Sigmoid colon (tissue), 7 donors: ENCODE results near the gene MIEF1. TPM values are rescaled to one million over a fixed set of nuclear protein-coding genes. Genes with fewer than 3 reads are reported as not detected.

ENCODE experiments used
- DNase-seq: peaks from one replicate; pipeline ENCODE4 v3.0.0-alpha.2; 2019
- H3K27ac ChIP-seq, 4 donors: fragments of 200-600 bp; sonication (generic); one replicate each; pipeline ENCODE4 v1.5.1; 2016 to 2019; ENCODE audit warnings: mild to moderate bottlenecking in 1 of 4
- H3K27me3 ChIP-seq, 3 donors: fragments of 200-600 bp; sonication (generic); one replicate each; pipeline ENCODE4 v1.5.1; 2019; ENCODE audit warnings: mild to moderate bottlenecking in 1 of 3
- H3K36me3 ChIP-seq, 4 donors: fragments of 200-600 bp; sonication (generic); one replicate each; pipeline ENCODE4 v1.5.1; 2016 to 2019
- H3K4me1 ChIP-seq, 4 donors: fragments of 200-600 bp; sonication (generic); one replicate each; pipeline ENCODE4 v1.5.1; 2017 to 2019
- H3K4me3 ChIP-seq, 4 donors: fragments of 200-600 bp; sonication (generic); one replicate each; pipeline ENCODE4 v1.5.1; 2017 to 2019; ENCODE audit warnings: mild to moderate bottlenecking in 2 of 4, moderate library complexity in 1 of 4
- H3K9me3 ChIP-seq, 4 donors: fragments of 200-600 bp in 3 of 4; sonication (generic) in 3 of 4; one replicate each; pipeline versions ENCODE4 v1.5.1 to v1.6.1; 2013 to 2019
- CTCF ChIP-seq, 4 experiments: fragments of 450-650 bp in 3 of 4; fragments of 200-600 bp in 1 of 4; IDR thresholded peaks; one replicate each; pipeline ENCODE4 v1.5.1; 2016 to 2019; ENCODE audit warnings: antibody characterized with exemption in 4 of 4, mild to moderate bottlenecking in 3 of 4, moderate library complexity in 2 of 4
- EP300 ChIP-seq, 4 donors: sonication (generic); formaldehyde crosslinking; IDR thresholded peaks; one replicate each; pipeline ENCODE4 v1.6.1; 2017; ENCODE audit warnings: antibody characterized with exemption in 4 of 4
- POLR2A ChIP-seq, 2 donors: fragments of 450-650 bp; IDR thresholded peaks; one replicate each; pipeline ENCODE4 v1.6.1; 2016; ENCODE audit warnings: antibody characterized with exemption in 2 of 2, mild to moderate bottlenecking in 2 of 2, moderate library complexity in 2 of 2
- POLR2AphosphoS5 ChIP-seq, 4 donors: sonication (generic); formaldehyde crosslinking; IDR thresholded peaks; one replicate each; pipeline ENCODE4 v1.6.1; 2017; ENCODE audit warnings: antibody characterized with exemption in 4 of 4
- WGBS, 2 donors: extraction: QIAGEN DNeasy Blood & Tissue Kit; methylation state at CpG; one replicate each; pipeline ENCODE4 v1.1.7; 2013; 5-methylcytosine and 5-hydroxymethylcytosine counted together
- intact Hi-C: fragments of 100-400 bp; cut with DNase I; formaldehyde crosslinking; loops from one replicate; pipeline ENCODE4 v1.15.1; 2023
- polyA plus RNA-seq, 3 donors: library from polyadenylated mRNA; stranded (reverse); fragments of 200-250 nt; gene quantifications; one replicate each; pipeline ENCODE4 v1.2.3, GENCODE V29; 2013
- total RNA-seq, 4 donors: library from RNA; depleted of rRNA; stranded (reverse); fragments of >200 nt; gene quantifications; one replicate each; pipeline ENCODE4 v1.1.0, GENCODE V29; 2016
- donor health status: healthy with polysubstance abuse.
- donor health status: Bipolar disorder and iron deficiency.
- donor health status: healthy.

Gene MIEF1
- total and polyA plus RNA-seq, 7 donors, result 9.0 to 25.4 (median 14.2) TPM

DNA sequence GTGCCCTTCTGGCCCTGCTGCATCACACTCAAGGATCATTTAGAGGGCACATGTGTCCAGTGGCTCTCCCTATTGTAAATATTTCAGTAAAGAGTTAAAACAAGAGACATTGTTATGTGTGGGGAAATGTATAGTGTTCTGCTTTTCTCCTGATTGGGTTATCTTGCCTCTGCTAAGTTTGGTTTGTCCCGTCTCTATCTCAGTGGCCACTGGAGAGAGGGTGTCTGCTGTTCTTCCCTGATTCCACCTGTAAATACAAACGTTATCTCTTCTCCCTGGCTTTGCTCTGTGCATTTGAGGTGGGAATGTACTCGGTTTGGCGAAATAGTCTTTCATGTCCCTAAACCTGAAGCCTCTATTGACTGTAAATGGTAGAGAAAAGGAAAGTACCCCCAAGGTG is 6.3 kb downstream of the MIEF1 start:
- Histone ChIP-seq H3K4me3 (no peak overlapping the region), H3K27ac (no peak overlapping the region), H3K36me3 (peaks cover 23 to 96% (median 58%) of the 10 kb centered on the region in 4 donors), H3K9me3 (no peaks in the 10 kb centered on the region), H3K4me1 (peaks cover 0 to 20% (median 10%) of the 10 kb centered on the region in 4 donors), H3K27me3 (no peaks in the 10 kb centered on the region)
- WGBS, 2 donors, result 79% methylated on average over 4 of the region's 4 CpGs
- TF ChIP-seq POLR2A (IDR thresholded peaks at IDR 0.05) (no peak), POLR2AphosphoS5 (IDR thresholded peaks at IDR 0.05) (no peak), EP300 (IDR thresholded peaks at IDR 0.05) (no peak), CTCF (IDR thresholded peaks at IDR 0.05) (no peak)
- DNase-seq, result no peak
- intact Hi-C loops, result no loop called here

- intact Hi-C loops, result no loop called here
- WGBS, 2 donors, result 92 to 97% methylated on average over 4 of the region's 4 CpGs
- no peak for DNase-seq
- Histone ChIP-seq H3K27ac (no peak overlapping the region), H3K9me3 (no peaks in the 10 kb centered on the region), H3K4me1 (peaks cover 0 to 1% (median 0%) of the 10 kb centered on the region in 4 donors), H3K36me3 (peaks cover 27 to 100% (median 55%) of the 10 kb centered on the region in 4 donors), H3K27me3 (no peaks in the 10 kb centered on the region), H3K4me3 (no peak overlapping the region)
- TF ChIP-seq CTCF (IDR thresholded peaks at IDR 0.05) (no peak), EP300 (IDR thresholded peaks at IDR 0.05) (no peak), POLR2A (IDR thresholded peaks at IDR 0.05) (no peak), POLR2AphosphoS5 (IDR thresholded peaks at IDR 0.05) (no peak)
Measured at GRCh38 chr22:39510529-39511149, 8.5 kb downstream of the MIEF1 start.

DNA sequence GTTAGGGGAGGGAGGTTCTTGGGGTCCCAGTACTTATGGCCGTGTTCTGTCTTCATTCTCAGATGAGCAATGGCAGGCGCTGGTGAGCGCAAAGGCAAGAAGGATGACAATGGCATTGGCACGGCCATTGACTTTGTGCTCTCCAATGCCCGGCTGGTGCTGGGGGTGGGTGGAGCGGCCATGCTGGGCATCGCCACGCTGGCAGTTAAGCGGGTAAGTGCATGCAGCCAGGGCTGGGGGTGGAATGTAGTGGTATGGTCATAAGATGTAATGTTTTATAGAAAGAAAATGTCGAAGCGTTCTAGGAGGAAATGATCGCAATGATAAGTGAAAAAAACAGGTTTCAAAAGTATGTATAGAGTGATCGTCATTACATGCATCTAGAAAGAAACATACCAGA is 9.1 kb downstream of the MIEF1 start:
- H3K36me3 ChIP-seq, result peaks cover 22 to 96% (median 49%) of the 10 kb centered on the region in 4 donors
- 95 to 96% methylated on average over 13 of the region's 13 CpGs for WGBS, 2 donors
- TF ChIP-seq POLR2A (IDR thresholded peaks at IDR 0.05) (no peak), EP300 (IDR thresholded peaks at IDR 0.05) (no peak), POLR2AphosphoS5 (IDR thresholded peaks at IDR 0.05) (no peak), CTCF (IDR thresholded peaks at IDR 0.05) (no peak)
- no peaks in the 10 kb centered on the region for H3K4me1 ChIP-seq
- no peaks in the 10 kb centered on the region for H3K27me3 ChIP-seq
- intact Hi-C loops, result no loop called here
- H3K27ac ChIP-seq, result no peak overlapping the region
- no peak for DNase-seq
- H3K4me3 ChIP-seq, result no peak overlapping the region
- H3K9me3 ChIP-seq, result no peaks in the 10 kb centered on the region

DNA sequence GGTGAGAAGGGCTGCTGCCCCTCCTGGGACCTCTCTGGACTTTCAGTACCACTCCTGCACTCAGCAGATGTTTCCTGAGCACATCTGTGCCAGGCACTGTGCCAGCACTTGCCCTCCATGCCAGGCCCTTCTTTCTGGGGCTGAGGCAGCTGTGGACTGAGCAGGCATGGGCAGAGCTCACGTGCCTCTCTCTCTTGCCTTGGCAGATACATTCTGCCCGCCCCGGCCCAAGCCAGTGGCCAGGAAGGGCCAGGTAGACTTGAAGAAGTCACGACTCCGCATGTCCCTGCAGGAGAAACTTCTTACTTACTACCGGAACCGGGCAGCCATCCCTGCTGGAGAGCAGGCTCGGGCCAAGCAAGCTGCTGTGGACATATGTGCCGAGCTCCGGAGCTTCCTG is 9.9 kb downstream of the MIEF1 start:
- H3K4me1 ChIP-seq, result no peaks in the 10 kb centered on the region
- peaks cover 22 to 92% (median 48%) of the 10 kb centered on the region in 4 donors for H3K36me3 ChIP-seq
- no peaks in the 10 kb centered on the region for H3K27me3 ChIP-seq
- intact Hi-C loops, result no loop called here
- no peaks in the 10 kb centered on the region for H3K9me3 ChIP-seq
- DNase-seq, result peak; percentile 56
- TF ChIP-seq CTCF (IDR thresholded peaks at IDR 0.05), result no peak
- TF ChIP-seq POLR2A (IDR thresholded peaks at IDR 0.05), result no peak
- no peak for TF ChIP-seq EP300 (IDR thresholded peaks at IDR 0.05)
- no peak for TF ChIP-seq POLR2AphosphoS5 (IDR thresholded peaks at IDR 0.05)
- 93 to 94% methylated on average over 10 of the region's 10 CpGs for WGBS, 2 donors
- no peak overlapping the region for H3K4me3 ChIP-seq
- H3K27ac ChIP-seq, result no peak overlapping the region

- Histone ChIP-seq H3K27ac (no peak overlapping the region), H3K4me1 (peaks cover 0 to 9% (median 7%) of the 10 kb centered on the region in 4 donors), H3K9me3 (no peaks in the 10 kb centered on the region), H3K36me3 (peaks cover 22 to 81% (median 40%) of the 10 kb centered on the region in 4 donors), H3K4me3 (no peak overlapping the region), H3K27me3 (no peaks in the 10 kb centered on the region)
- intact Hi-C loops, result no loop called here
- TF ChIP-seq EP300 (IDR thresholded peaks at IDR 0.05) (no peak), POLR2A (IDR thresholded peaks at IDR 0.05) (no peak), POLR2AphosphoS5 (IDR thresholded peaks at IDR 0.05) (no peak), CTCF (IDR thresholded peaks at IDR 0.05) (no peak)
- 89 to 93% methylated on average over 18 of the region's 18 CpGs for WGBS, 2 donors
- no peak for DNase-seq
Measured at GRCh38 chr22:39513791-39514190, 11.7 kb downstream of the MIEF1 start.
